K562 (cell line): Measurements from ENCODE around the gene CUEDC2. TPM values are rescaled to one million over a fixed set of nuclear protein-coding genes. Genes with fewer than 3 reads are reported as not detected.
A peak's percentile ranks its signal among the peaks of the same experiment; 100 is the strongest.

Source experiments
- ARID2 ChIP-seq: fragments of 450-650 bp; IDR thresholded peaks from 2 replicates; pipeline ENCODE4 v1.6.1; 2017; ENCODE audit warnings: antibody characterized with exemption, mild to moderate bottlenecking
- ESRRA ChIP-seq: fragments of 450-650 bp; IDR thresholded peaks from 2 replicates; pipeline ENCODE4 v1.6.1; 2014; ENCODE audit warnings: low read depth, mild to moderate bottlenecking, moderate library complexity, borderline replicate concordance
- GABPA ChIP-seq: fragments of 200-800 bp; sonication (Bioruptor generic); conservative IDR thresholded peaks from 2 replicates; pipeline ENCODE4 v1.6.1; 2016; ENCODE audit warnings: low read depth, missing genetic modification characterization, missing compliant biosample characterization
- LEF1 ChIP-seq: fragments of 450-650 bp; IDR thresholded peaks from 2 replicates; pipeline ENCODE4 v1.6.1; 2016; ENCODE audit warnings: mild to moderate bottlenecking
- MTA3 ChIP-seq: fragments of 450-650 bp; formaldehyde crosslinking; IDR thresholded peaks from 2 replicates; pipeline ENCODE4 v1.6.1; 2017; ENCODE audit warnings: mild to moderate bottlenecking, borderline replicate concordance
- NCOA2 ChIP-seq, 2 experiments: fragments of 450-650 bp; IDR thresholded peaks; 2 replicates each; pipeline ENCODE4 v1.6.1; 2018; ENCODE audit warnings: mild to moderate bottlenecking in 2 of 2, moderate library complexity in 1 of 2; ENCODE audit not compliant: partially characterized antibody in 2 of 2
- NFE2 ChIP-seq: IDR thresholded peaks from 2 replicates; pipeline ENCODE4 v1.6.1; 2014; ENCODE audit warnings: antibody characterized with exemption, low read depth
- RUNX1 ChIP-seq: sonication (generic); IDR thresholded peaks from 2 replicates; pipeline ENCODE4 v1.6.1; 2016; ENCODE audit warnings: antibody characterized with exemption, low read depth
- SAP30 ChIP-seq: fragments of 200-600 bp; sonication (generic); IDR thresholded peaks from 2 replicates; pipeline ENCODE4 v1.6.1; 2012; ENCODE audit warnings: borderline replicate concordance, low read depth, mild to moderate bottlenecking, moderate library complexity, low read length, control low read depth, inconsistent platforms; ENCODE audit not compliant: insufficient read depth, poor library complexity, severe bottlenecking
- SMARCC2 ChIP-seq: fragments of 450-650 bp; IDR thresholded peaks from 2 replicates; pipeline ENCODE4 v1.6.1; 2017; ENCODE audit warnings: antibody characterized with exemption, moderate library complexity, mild to moderate bottlenecking, low read depth
- TAF15 ChIP-seq: fragments of 200-400 bp; formaldehyde crosslinking; IDR thresholded peaks from 2 replicates; pipeline ENCODE4 v1.6.1; 2017; ENCODE audit warnings: mild to moderate bottlenecking, low read depth, low read length, moderate library complexity
- ZNF551 ChIP-seq: fragments of 250-450 bp; sonication (Bioruptor Pico); IDR thresholded peaks from 2 replicates; pipeline ENCODE4 v1.5.0; 2021; ENCODE audit warnings: mild to moderate bottlenecking, moderate library complexity
- polyA plus RNA-seq, 8 experiments: library from polyadenylated mRNA; depleted of rRNA in 4 of 8; stranded (reverse) in 5 of 8; unstranded in 3 of 8; fragments of >200 nt; fragmentation: Nextera tagmentation in 2 of 8; fragmentation: Illumina TruSeq in 1 of 8; extraction: Ambion mirVana in 2 of 8; extraction: Trizol in 1 of 8; gene quantifications; 2 replicates each; pipeline versions ENCODE4 v1.2.1 to v1.2.3, GENCODE V29; 2011 to 2014; ENCODE audit warnings: inconsistent platforms in 1 of 8, missing spikeins in 1 of 8
- total RNA-seq, 7 experiments: library from RNA; depleted of rRNA in 6 of 7; stranded (reverse); fragments of >200 nt in 6 of 7; fragmentation: Illumina TruSeq in 2 of 7; extraction: Trizol in 2 of 7; gene quantifications; 2 replicates each; pipeline versions ENCODE4 v1.2.1 to v1.2.3, GENCODE V29; 2011 to 2021; ENCODE audit warnings: low replicate concordance in 1 of 7
- TF ChIP-seq, protein P1 (sequence below): sonication (generic); formaldehyde crosslinking; IDR thresholded peaks from 2 replicates; pipeline ENCODE4 v1.8.0; 2022; ENCODE audit warnings: mild to moderate bottlenecking, missing genetic modification reagents
- TF ChIP-seq, protein P2 (sequence below): IDR thresholded peaks from 3 replicates; pipeline ENCODE4 v1.6.1; 2011; ENCODE audit warnings: borderline replicate concordance, mild to moderate bottlenecking; ENCODE audit not compliant: insufficient read length, insufficient read depth
- TF ChIP-seq, protein P3 (sequence below): fragments of 450-650 bp; formaldehyde crosslinking; conservative IDR thresholded peaks from 2 replicates; pipeline ENCODE4 v1.4.0; 2022; ENCODE audit warnings: mild to moderate bottlenecking, missing genetic modification characterization
- TF ChIP-seq, protein P4 (sequence below): sonication (generic); formaldehyde crosslinking; IDR thresholded peaks from 2 replicates; pipeline ENCODE4 v1.8.0; 2022; ENCODE audit warnings: missing genetic modification reagents, mild to moderate bottlenecking, borderline replicate concordance
- TF ChIP-seq, protein P5 (sequence below): fragments of 450-650 bp; IDR thresholded peaks from 2 replicates; pipeline ENCODE4 v1.6.1; 2014; ENCODE audit warnings: low read depth, mild to moderate bottlenecking, moderate library complexity, borderline replicate concordance
- TF ChIP-seq, protein P6 (sequence below): fragments of 250-450 bp; sonication (Bioruptor Pico); IDR thresholded peaks from 2 replicates; pipeline ENCODE4 v1.5.0; 2020; ENCODE audit warnings: mild to moderate bottlenecking

CUEDC2 gene
- total and polyA plus RNA-seq, 9 of the 15 experiments (the other 6 are each of a cell fraction or from before 2014, with no cell fraction given) = 8.5 to 48.9 (median 27.4) TPM

DNA sequence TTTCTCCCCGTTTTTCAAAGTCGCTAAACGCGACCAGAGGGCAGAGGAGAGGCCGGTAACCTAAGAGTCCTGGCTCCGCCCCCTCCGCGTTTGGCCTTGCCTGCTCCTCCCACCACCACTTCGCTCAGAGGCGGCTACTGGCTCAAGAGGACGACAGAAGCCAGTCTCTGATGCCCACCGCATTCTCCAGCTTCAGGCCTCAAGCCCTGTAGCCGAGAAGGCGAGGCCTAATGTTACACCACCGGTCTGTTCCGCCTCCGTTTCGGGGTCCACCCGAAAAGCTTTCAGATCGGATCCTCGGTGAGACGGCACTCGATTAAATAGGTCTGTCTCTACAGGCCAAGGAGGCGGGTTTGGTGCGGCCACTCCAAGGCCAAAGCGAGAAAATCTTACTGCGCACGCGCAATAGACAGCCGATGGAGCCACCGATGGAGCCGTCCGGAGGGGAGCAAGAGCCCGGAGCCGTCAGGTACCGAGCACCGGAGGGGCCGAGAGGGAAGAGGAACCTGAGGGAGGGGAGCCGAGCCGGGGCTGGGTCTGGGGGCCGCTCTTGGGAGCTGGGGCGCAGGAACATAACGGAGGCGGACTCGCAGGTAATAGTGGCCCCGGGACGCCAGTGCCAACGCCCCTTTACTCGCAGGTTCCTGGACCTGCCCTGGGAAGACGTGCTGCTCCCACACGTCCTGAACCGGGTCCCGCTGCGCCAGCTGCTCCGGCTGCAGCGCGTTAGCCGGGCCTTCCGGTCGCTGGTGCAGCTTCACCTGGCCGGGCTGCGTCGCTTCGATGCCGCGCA, 11.5 kb downstream of the CUEDC2 start, which contains the start of gene FBXL15 (continued):
- TF ChIP-seq MTA3 = peak; percentile 42; the same call in 1 of the 2 replicates
- TF ChIP-seq, protein P1, sequence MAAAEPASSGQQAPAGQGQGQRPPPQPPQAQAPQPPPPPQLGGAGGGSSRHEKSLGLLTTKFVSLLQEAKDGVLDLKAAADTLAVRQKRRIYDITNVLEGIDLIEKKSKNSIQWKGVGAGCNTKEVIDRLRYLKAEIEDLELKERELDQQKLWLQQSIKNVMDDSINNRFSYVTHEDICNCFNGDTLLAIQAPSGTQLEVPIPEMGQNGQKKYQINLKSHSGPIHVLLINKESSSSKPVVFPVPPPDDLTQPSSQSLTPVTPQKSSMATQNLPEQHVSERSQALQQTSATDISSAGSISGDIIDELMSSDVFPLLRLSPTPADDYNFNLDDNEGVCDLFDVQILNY = no peak
- TF ChIP-seq RUNX1 = no peak
- TF ChIP-seq, protein P2, sequence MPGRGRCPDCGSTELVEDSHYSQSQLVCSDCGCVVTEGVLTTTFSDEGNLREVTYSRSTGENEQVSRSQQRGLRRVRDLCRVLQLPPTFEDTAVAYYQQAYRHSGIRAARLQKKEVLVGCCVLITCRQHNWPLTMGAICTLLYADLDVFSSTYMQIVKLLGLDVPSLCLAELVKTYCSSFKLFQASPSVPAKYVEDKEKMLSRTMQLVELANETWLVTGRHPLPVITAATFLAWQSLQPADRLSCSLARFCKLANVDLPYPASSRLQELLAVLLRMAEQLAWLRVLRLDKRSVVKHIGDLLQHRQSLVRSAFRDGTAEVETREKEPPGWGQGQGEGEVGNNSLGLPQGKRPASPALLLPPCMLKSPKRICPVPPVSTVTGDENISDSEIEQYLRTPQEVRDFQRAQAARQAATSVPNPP = no peak
- TF ChIP-seq TAF15 = no peak
- no peak for TF ChIP-seq SMARCC2
- no peak for TF ChIP-seq NCOA2 (IDR thresholded peaks at IDR 0.05; ENCODE audit: partially characterized antibody in 2 of 2)
- TF ChIP-seq, protein P3, sequence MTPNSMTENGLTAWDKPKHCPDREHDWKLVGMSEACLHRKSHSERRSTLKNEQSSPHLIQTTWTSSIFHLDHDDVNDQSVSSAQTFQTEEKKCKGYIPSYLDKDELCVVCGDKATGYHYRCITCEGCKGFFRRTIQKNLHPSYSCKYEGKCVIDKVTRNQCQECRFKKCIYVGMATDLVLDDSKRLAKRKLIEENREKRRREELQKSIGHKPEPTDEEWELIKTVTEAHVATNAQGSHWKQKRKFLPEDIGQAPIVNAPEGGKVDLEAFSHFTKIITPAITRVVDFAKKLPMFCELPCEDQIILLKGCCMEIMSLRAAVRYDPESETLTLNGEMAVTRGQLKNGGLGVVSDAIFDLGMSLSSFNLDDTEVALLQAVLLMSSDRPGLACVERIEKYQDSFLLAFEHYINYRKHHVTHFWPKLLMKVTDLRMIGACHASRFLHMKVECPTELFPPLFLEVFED = no peak
- TF ChIP-seq LEF1 = no peak
- TF ChIP-seq ZNF551 (CRISPR knock-in tag) = no peak
- peak; percentile 47 for TF ChIP-seq ESRRA
- TF ChIP-seq, protein P4, sequence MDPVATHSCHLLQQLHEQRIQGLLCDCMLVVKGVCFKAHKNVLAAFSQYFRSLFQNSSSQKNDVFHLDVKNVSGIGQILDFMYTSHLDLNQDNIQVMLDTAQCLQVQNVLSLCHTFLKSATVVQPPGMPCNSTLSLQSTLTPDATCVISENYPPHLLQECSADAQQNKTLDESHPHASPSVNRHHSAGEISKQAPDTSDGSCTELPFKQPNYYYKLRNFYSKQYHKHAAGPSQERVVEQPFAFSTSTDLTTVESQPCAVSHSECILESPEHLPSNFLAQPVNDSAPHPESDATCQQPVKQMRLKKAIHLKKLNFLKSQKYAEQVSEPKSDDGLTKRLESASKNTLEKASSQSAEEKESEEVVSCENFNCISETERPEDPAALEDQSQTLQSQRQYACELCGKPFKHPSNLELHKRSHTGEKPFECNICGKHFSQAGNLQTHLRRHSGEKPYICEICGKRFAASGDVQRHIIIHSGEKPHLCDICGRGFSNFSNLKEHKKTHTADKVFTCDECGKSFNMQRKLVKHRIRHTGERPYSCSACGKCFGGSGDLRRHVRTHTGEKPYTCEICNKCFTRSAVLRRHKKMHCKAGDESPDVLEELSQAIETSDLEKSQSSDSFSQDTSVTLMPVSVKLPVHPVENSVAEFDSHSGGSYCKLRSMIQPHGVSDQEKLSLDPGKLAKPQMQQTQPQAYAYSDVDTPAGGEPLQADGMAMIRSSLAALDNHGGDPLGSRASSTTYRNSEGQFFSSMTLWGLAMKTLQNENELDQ = no peak
- TF ChIP-seq ARID2 = no peak
- no peak for TF ChIP-seq SAP30
- no peak for TF ChIP-seq NFE2
- peak; percentile 93 for TF ChIP-seq GABPA (tag)
- TF ChIP-seq, protein P5, sequence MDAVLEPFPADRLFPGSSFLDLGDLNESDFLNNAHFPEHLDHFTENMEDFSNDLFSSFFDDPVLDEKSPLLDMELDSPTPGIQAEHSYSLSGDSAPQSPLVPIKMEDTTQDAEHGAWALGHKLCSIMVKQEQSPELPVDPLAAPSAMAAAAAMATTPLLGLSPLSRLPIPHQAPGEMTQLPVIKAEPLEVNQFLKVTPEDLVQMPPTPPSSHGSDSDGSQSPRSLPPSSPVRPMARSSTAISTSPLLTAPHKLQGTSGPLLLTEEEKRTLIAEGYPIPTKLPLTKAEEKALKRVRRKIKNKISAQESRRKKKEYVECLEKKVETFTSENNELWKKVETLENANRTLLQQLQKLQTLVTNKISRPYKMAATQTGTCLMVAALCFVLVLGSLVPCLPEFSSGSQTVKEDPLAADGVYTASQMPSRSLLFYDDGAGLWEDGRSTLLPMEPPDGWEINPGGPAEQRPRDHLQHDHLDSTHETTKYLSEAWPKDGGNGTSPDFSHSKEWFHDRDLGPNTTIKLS = no peak
- TF ChIP-seq, protein P6, sequence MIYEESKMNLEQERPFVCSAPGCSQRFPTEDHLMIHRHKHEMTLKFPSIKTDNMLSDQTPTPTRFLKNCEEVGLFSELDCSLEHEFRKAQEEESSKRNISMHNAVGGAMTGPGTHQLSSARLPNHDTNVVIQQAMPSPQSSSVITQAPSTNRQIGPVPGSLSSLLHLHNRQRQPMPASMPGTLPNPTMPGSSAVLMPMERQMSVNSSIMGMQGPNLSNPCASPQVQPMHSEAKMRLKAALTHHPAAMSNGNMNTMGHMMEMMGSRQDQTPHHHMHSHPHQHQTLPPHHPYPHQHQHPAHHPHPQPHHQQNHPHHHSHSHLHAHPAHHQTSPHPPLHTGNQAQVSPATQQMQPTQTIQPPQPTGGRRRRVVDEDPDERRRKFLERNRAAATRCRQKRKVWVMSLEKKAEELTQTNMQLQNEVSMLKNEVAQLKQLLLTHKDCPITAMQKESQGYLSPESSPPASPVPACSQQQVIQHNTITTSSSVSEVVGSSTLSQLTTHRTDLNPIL (CRISPR knock-in tag) = no peak
